HEK293T (cell line): ENCODE results near the gene LAMA5.

ENCODE experiments used
- CTCF ChIA-PET: fragments of 350-600 bp; formaldehyde crosslinking; extraction: SDS; loops from one replicate; lab custom pipeline; 2021; ENCODE audit warnings: antibody characterized with exemption, inconsistent platforms; lab: Yijun Ruan, JAX
- POLR2A ChIA-PET: fragments of 350-600 bp; formaldehyde crosslinking; extraction: SDS; loops from one replicate; lab custom pipeline; 2020; ENCODE audit warnings: antibody characterized with exemption, inconsistent platforms; lab: Yijun Ruan, JAX
- DNase-seq: peaks from one replicate; pipeline ENCODE4 v3.0.0; 2012; ENCODE audit warnings: mixed read lengths; ENCODE audit errors: extremely low spot score
- ARNT ChIP-seq: fragments of 450-650 bp; IDR thresholded peaks from 2 replicates; pipeline ENCODE4 v1.6.1; 2017; ENCODE audit warnings: mild to moderate bottlenecking
- BHLHE40 ChIP-seq: fragments of 450-650 bp; IDR thresholded peaks from 2 replicates; pipeline ENCODE4 v1.6.1; 2016; ENCODE audit warnings: mild to moderate bottlenecking, moderate library complexity, borderline replicate concordance
- CTBP1 ChIP-seq: fragments of 450-650 bp; IDR thresholded peaks from 2 replicates; pipeline ENCODE4 v1.6.1; 2016; ENCODE audit warnings: borderline replicate concordance
- ELF4 ChIP-seq: fragments of 450-650 bp; IDR thresholded peaks from 2 replicates; pipeline ENCODE4 v1.6.1; 2017; ENCODE audit warnings: antibody characterized with exemption
- FOXA1 ChIP-seq: fragments of 450-650 bp; IDR thresholded peaks from 2 replicates; pipeline ENCODE4 v1.6.1; 2016; ENCODE audit warnings: mild to moderate bottlenecking
- FOXK2 ChIP-seq: fragments of 450-650 bp; IDR thresholded peaks from 2 replicates; pipeline ENCODE4 v1.6.1; 2016; ENCODE audit warnings: mild to moderate bottlenecking
- FOXM1 ChIP-seq: fragments of 450-650 bp; IDR thresholded peaks from 2 replicates; pipeline ENCODE4 v1.6.1; 2017; ENCODE audit warnings: mild to moderate bottlenecking, borderline replicate concordance
- HDGF ChIP-seq: fragments of 450-650 bp; IDR thresholded peaks from 2 replicates; pipeline ENCODE4 v1.6.1; 2017; ENCODE audit warnings: antibody characterized with exemption, borderline replicate concordance
- L3MBTL2 ChIP-seq: fragments of 450-650 bp; conservative IDR thresholded peaks from 2 replicates; pipeline ENCODE4 v1.6.1; 2016; ENCODE audit warnings: mild to moderate bottlenecking
- LEF1 ChIP-seq: fragments of 450-650 bp; IDR thresholded peaks from 2 replicates; pipeline ENCODE4 v1.6.1; 2017; ENCODE audit warnings: mild to moderate bottlenecking, borderline replicate concordance
- NFRKB ChIP-seq: fragments of 450-650 bp; IDR thresholded peaks from 2 replicates; pipeline ENCODE4 v1.6.1; 2016; ENCODE audit warnings: mild to moderate bottlenecking, moderate library complexity
- SP1 ChIP-seq: fragments of 450-650 bp; IDR thresholded peaks from 2 replicates; pipeline ENCODE4 v1.6.1; 2017
- SUZ12 ChIP-seq: fragments of 450-650 bp; IDR thresholded peaks from 2 replicates; pipeline ENCODE4 v1.6.1; 2016; ENCODE audit warnings: mild to moderate bottlenecking
- TARDBP ChIP-seq: fragments of 450-650 bp; IDR thresholded peaks from 2 replicates; pipeline ENCODE4 v1.6.1; 2016
- ZNF384 ChIP-seq: fragments of 450-650 bp; IDR thresholded peaks from 2 replicates; pipeline ENCODE4 v1.6.1; 2016
- TF ChIP-seq, protein P1 (sequence below): fragments of 450-650 bp; IDR thresholded peaks from 2 replicates; pipeline ENCODE4 v1.6.1; 2016

The LAMA5 gene

DNA sequence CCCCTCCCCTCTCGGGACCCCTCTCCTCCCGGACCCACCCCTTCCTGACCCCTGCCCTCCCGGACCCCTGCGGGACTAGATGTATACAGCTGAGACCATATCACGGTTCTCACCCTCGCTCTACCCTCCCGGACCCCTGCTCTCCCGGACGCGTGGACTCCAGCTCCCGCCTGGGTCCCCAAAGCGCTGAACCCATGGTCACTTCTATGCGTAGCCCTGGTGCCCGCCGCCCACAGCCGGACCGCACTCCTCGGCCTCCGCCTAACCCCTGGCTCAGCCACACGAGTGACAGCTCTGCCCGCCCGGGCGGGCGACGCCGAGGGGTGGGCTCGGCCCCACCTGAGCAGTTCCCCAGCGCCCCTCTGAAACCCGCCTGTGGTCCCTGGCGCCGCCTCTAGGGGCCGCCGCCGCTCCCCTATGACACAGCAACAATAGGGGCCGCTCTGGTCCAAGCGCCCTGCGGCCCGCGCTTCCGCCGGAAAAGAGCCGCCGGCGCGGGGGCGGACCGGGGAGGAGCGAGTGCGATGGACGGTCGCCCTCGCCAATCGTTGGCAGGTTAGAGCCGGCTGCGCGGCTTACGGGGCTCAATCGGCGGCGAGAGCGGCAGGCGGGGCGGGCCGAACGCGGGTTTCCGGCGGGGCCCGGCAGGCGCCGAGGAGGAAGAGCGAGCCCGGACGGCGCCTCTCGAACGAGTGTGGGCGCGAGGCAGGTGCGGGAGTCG is 64.6 kb downstream of the LAMA5 start, which contains the start of gene ADRM1:
Gene ADRM1 (plus strand): TSS at position 657 of the 721 bp plus-strand sequence. CDS start 572 bp downstream, outside the sequence.
- POLR2A ChIA-PET = interaction anchor here (0.7 to 2.1 kb wide), 5 partner anchors 11 to 80 kb away, joined by 3 to 8 read pairs (median 3); no protein-coding TSS in a partner anchor
- no peak for TF ChIP-seq SP1
- TF ChIP-seq, protein P1, sequence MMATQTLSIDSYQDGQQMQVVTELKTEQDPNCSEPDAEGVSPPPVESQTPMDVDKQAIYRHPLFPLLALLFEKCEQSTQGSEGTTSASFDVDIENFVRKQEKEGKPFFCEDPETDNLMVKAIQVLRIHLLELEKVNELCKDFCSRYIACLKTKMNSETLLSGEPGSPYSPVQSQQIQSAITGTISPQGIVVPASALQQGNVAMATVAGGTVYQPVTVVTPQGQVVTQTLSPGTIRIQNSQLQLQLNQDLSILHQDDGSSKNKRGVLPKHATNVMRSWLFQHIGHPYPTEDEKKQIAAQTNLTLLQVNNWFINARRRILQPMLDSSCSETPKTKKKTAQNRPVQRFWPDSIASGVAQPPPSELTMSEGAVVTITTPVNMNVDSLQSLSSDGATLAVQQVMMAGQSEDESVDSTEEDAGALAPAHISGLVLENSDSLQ = peak; percentile 99
- peak; percentile 98 for DNase-seq
- CTCF ChIA-PET = interaction anchor here (0.6 to 1.1 kb wide), 3 partner anchors 67 to 166 kb away, joined by 3 to 5 read pairs (median 4); no protein-coding TSS in a partner anchor

DNA sequence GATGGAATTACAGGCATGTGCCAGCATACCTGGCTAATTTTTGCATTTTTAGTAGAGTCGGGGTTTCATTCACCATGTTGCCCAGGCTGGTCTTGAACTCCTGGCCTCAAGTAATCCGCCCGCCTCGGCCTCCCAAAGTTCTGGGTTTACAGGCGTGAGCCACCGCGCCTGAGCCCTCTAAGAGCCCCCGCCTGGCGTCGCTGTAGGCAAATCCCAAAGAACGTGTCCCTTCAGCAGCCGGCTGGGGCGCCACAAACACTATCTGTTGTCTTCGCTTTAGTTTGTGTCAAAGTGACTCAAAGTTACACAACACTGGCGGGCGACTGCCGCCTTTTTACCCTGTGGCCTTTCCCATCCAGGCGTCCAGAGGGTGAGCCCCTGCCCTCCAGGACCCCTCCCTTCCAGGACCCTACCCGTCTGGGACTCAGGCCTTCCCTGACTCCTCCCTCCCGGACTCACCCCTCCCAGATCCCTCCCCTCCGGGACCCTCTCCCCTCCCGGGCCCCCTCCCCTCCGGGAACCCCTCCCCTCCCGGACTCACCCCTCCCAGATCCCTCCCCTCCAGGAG is 65.3 kb downstream of the LAMA5 start:
- POLR2A ChIA-PET = interaction anchor here (0.7 to 2.1 kb wide), 6 partner anchors 10 to 84 kb away, joined by 3 to 8 read pairs (median 3); no protein-coding TSS in a partner anchor
- CTCF ChIA-PET = interaction anchor here (0.6 to 1.1 kb wide), 3 partner anchors 67 to 166 kb away, joined by 3 to 5 read pairs (median 4); no protein-coding TSS in a partner anchor
- peak; percentile 84 for DNase-seq
- 0 out of 2 replicates have a peak, but pooled peaks have one; percentile 10 for TF ChIP-seq L3MBTL2
- TF ChIP-seq SP1 = no peak

DNA sequence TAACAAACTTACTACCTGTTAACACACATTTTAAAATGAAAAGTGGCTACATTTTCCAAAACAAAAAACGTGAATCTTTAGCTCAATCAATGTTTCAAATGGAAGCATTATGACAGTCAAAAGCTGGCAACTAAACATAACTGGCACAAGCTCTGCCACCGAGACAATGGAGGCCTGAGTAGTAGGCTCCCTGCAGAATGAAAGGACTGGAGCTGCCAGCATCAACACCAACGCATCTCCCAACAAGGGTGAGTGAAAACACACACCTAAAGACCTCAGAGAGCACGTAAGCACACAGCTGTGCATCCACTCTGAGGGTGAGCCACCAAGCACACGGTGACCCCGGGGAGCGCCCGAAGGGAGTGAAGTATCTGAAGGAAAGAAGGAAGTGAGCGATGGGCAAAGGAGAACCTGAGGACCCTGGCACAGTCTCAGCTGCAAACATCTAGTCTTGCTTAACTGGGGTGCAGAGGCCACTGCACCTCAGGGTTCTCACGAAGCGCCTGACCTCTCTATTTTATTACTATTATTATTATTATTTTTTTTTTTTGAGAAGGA is 65.9 kb downstream of the LAMA5 start:
- TF ChIP-seq, protein P1 = no peak
- no peak for TF ChIP-seq LEF1
- POLR2A ChIA-PET = interaction anchor here (1.2 kb wide), 1 partner anchor 84 kb away, joined by 3 read pairs; no protein-coding TSS in a partner anchor
- CTCF ChIA-PET = interaction anchor here (1.2 kb wide), 1 partner anchor 81 kb away, joined by 7 read pairs; no protein-coding TSS in a partner anchor
- no peak for DNase-seq

DNA sequence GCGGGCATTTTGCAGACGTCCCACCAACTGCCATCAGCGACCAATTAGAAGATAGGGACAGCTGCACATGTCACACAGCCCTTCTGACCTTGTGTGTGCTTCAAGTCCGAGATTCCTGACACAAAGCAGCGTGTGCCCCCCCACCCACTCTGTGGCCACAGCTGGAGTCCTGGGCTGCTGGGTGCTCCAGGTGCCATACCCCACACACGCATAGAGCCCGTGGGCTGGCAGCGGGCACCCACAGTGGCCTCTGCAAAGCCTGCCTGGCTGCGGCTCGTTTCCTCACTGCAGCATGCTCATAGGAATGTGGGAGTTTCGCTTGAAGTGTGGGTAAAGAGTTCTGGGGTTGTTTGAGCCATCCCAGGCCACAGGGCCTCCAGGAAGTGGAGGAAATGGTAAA is 66.8 kb downstream of the LAMA5 start:
- ChIA-PET POLR2A (interaction anchor here (1.4 kb wide), 1 partner anchor 87 kb away, joined by 5 read pairs; the partner anchor contains the start of gene RPS21), CTCF (interaction anchor here (1.2 kb wide), 1 partner anchor 82 kb away, joined by 7 read pairs; no protein-coding TSS in a partner anchor)
- DNase-seq = no peak
- TF ChIP-seq LEF1 (no peak), SP1 (no peak), NFRKB (no peak), CTBP1 (no peak), ZNF384 (no peak), TARDBP (no peak), ARNT (no peak), FOXM1 (no peak), ELF4 (no peak), SUZ12 (no peak), HDGF (no peak), FOXK2 (no peak)

DNA sequence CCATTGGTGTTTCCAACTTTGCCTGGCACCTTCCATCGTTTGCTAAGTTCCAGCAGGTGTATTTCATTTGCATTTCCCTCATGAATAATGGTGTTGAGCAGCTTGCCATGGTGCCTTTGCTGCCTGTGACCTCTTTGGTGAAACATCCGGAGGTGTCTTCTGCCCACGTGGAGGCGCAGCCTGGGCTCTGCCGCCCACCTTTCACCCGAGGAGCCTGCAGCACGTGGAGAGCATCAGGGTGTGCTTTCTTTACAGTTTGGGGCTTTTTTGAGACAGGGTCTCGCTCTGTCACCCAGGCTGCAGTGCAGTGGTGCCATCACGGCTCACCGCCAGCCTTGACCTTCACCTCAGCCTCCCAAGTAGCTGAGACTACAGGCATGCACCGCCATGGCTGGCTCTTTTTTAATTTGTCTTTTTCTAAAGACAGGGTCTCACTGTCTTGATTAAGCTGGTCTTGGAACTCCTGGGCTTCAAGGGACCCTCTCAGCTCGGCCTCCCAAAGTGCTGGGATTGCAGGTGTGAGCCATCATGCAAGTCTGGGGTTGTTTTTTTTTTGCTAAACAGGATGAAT is 67.4 kb downstream of the LAMA5 start:
- TF ChIP-seq SP1 = no peak
- no peak for TF ChIP-seq NFRKB
- TF ChIP-seq HDGF = no peak
- no peak for TF ChIP-seq ELF4
- TF ChIP-seq, protein P1 = no peak
- no peak for TF ChIP-seq SUZ12
- TF ChIP-seq CTBP1 = no peak
- TF ChIP-seq LEF1 = no peak
- no peak for TF ChIP-seq FOXK2
- no peak for TF ChIP-seq BHLHE40
- no peak for TF ChIP-seq L3MBTL2
- no peak for TF ChIP-seq ZNF384
- TF ChIP-seq FOXM1 = no peak
- TF ChIP-seq TARDBP = no peak
- TF ChIP-seq FOXA1 = no peak
- TF ChIP-seq ARNT = no peak
- no peak for DNase-seq
- CTCF ChIA-PET = no interaction called here
- POLR2A ChIA-PET = interaction anchor here (1.4 kb wide), 1 partner anchor 87 kb away, joined by 5 read pairs; the partner anchor contains the start of gene RPS21
